Measurements from ENCODE around the gene COL4A2.
A peak's percentile ranks its signal among the peaks of the same experiment; 100 is the strongest.

COL4A2 gene

DNA sequence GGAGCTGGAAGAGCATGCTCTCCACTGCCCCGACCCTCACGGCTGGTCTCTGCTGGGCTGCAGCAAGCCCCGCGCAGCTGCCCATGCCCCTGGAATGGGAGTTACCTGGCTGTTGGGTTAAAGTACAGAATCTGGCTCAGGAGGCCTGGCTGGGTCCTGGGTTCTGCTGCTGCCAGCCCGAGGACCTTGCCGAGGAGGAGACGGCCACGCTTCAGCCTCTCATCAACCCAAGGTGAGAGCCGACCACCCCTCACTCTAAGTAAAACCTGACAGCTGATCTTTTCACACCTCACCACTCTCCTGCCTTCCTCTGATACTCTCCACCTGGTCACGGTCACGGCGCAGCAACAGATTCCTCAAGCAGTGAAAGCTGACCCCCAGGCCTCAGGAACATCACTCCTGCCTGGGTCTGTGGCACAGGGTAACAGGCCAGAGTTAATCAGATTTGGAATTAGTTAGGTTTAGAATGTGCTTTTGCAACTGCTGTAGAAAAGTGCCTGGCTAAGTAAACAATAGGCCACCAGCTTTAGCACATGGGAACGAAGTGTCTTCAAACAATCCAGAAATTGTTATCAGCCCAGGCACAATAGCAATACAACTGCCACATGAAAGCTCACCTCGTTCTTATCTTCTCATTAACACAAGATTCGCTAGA, 233.9 kb downstream of the COL4A2 start:
- no peak for DNase-seq (ENCODE audit: low read depth)

- no peak for DNase-seq (ENCODE audit: low read depth)
These were observed 234.4 kb downstream of the COL4A2 start for GRCh38 chr13:110541526-110541920.

DNA sequence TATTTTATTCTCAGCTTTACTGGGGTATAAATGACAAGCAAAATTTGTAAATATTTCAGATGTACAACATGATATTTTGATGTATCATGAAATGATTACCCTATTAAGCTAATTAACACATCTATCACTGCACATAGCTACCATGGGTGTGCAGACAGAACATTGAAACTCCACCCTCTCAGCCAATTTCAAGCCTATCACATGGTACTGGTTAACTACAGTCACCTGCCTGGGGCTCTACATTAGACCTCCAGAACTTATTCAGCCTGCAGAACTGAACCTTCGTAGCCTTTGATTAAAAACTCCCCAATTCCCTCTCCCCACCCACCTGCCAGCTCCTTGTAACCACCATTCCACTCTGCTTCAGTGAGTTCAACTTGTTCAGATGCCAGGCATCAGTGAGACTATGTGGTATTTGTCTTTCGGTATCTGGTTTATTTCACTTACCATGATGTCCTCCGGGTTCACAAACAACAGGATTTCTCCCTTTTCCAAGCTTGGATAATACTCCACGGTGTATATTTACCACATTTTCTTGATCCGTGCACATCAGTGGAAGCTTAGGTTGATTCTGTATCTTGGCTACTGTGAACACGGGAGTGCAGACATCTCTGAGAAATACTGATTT, 235.2 kb downstream of the COL4A2 start:
- DNase-seq (ENCODE audit: low read depth): no peak

DNA sequence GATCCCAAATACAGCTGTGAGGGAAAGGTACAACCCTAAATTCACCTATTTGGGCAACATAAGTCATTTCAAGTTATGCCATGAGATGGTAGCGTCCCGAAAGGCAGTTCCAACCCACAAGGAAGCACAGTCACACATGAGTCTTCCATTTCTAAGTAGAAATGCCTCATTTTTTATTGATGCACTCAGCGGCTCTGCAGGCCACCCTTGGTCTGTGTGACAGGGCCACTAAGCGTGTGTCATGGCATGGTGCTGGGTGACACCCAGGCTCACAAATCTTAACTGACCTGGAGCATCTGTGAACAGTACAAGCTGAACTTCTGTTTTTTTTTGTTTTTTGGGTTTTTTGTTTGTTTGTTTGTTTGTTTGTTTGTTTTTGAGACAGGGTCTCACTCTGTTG, 239.3 kb downstream of the COL4A2 start:
- DNase-seq (ENCODE audit: low read depth): no peak

GRCh38 chr13:110546926-110547325, 239.8 kb downstream of the COL4A2 start:
- peak; percentile 5 for DNase-seq (ENCODE audit: low read depth)

DNA sequence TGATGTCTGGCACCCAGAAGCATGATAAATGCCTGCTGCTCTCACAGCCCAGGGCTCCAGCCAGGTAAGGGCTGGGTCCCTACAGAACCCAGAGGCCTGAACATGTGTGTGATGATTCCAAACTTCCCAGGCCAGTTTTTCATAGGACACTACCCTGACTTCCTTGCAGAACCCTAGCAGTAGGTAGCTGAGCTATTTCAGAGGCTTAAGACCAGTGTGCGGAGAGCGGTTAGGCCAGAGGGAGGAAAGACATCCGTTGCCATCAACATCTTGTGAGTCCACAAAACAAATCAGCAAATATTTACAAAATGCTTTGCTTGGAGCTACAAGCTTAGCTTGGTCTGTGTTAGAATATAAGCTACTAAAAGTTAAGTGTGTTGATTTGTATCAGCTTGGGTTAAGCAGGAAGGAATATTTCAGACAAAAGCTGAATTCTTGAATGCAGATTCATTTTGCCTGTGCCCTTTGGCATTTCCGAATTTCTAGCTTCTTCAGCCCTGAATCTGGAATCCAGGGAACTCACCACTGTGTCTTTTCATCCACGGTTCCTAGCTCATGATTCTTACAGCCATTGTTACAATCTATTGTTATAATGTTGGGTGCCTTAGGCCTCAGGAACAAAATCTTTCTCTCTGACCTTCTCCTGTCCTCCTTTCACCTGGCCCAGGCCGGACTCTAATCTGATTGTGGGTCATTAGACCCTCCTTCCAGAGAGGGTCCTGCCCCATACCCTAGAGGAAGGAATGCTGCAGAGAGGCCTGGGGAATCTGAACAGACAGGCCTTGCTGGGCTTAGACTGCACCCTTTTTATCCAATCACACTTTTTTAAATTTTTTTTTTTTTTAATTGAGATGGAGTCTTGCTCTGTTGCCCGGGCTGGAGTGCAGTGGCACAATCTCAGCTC, 242.1 kb downstream of the COL4A2 start:
- no peak for DNase-seq (ENCODE audit: low read depth)

DNA sequence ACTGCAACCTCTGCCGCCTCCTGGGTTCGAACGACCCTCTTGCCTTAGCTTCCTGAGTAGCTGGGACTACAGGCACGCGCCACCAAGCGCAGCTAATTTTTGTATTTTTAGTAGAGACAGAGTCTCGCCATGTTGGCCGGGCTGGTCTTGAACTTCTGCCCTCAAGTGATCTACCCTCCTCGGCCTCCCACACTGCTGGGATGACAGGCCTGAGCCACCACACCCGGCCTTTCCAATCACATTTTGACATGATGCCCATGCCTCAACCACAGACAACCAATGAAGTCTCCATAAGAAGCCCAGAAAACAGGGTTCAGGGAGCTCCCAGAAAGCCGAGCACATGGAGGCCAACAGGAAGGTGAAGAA, 242.7 kb downstream of the COL4A2 start:
- DNase-seq (ENCODE audit: low read depth): no peak

GRCh38 chr13:110551284-110551683, 244.2 kb downstream of the COL4A2 start:
- DNase-seq (ENCODE audit: low read depth): no peak

DNA sequence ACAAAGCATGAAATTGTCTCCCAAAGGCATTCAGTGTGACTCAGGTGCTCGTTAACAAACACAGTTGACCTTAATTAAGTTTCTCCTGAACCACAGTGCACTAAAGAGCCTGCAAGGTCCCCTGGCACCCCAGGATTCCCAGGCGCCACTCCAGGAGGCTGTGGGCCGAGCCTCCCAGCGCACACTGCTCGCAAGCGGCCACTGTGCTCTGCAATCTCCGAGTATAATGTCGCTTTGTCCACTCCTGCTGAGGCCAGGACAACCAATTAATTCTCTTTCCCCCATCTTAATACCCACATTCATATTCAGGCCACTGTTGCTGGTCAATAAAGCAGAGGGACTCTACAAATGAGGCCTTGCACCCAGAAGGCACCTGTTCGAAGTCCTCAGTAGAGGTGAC, 245.7 kb downstream of the COL4A2 start:
- no peak for DNase-seq (ENCODE audit: low read depth)

- no peak for DNase-seq (ENCODE audit: low read depth)
These were observed 246.3 kb downstream of the COL4A2 start for GRCh38 chr13:110553417-110553816.

- no peak for DNase-seq (ENCODE audit: low read depth)
These were observed 247.2 kb downstream of the COL4A2 start for GRCh38 chr13:110554227-110554836.

GRCh38 chr13:110554946-110555345, 247.9 kb downstream of the COL4A2 start:
- DNase-seq (ENCODE audit: low read depth): no peak

- no peak for DNase-seq (ENCODE audit: low read depth)
These were observed 248.6 kb downstream of the COL4A2 start for GRCh38 chr13:110555601-110556223.

DNA sequence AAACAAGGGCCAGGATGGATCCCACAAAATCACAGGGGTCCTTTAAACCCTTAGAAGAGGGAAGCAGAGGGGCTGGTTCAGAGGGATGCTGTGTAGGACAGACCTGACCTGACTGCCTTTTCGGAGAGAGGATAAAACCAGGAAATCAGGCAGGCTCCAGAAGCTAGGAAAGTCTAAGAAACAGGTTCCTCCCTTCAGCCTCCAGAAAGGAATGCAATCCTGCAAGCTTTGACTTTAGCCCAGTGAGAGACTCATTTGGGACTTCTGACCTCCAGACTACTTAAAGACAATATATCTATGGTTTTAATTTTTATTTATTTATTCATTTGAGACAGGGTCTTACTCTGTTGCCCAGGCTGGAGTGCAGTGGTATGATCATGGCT, 249.1 kb downstream of the COL4A2 start:
- DNase-seq (ENCODE audit: low read depth): no peak

GRCh38 chr13:110557082-110557481, 250.0 kb downstream of the COL4A2 start:
- DNase-seq (ENCODE audit: low read depth): no peak

- DNase-seq (ENCODE audit: low read depth): no peak
These were observed 250.7 kb downstream of the COL4A2 start for GRCh38 chr13:110557610-110558305.

GRCh38 chr13:110559429-110559943, 252.4 kb downstream of the COL4A2 start:
- no peak for DNase-seq (ENCODE audit: low read depth)

- DNase-seq (ENCODE audit: low read depth): no peak
These were observed 252.9 kb downstream of the COL4A2 start for GRCh38 chr13:110559986-110560385.

GRCh38 chr13:110560601-110561343, 253.7 kb downstream of the COL4A2 start:
- no peak for DNase-seq (ENCODE audit: low read depth)

DNA sequence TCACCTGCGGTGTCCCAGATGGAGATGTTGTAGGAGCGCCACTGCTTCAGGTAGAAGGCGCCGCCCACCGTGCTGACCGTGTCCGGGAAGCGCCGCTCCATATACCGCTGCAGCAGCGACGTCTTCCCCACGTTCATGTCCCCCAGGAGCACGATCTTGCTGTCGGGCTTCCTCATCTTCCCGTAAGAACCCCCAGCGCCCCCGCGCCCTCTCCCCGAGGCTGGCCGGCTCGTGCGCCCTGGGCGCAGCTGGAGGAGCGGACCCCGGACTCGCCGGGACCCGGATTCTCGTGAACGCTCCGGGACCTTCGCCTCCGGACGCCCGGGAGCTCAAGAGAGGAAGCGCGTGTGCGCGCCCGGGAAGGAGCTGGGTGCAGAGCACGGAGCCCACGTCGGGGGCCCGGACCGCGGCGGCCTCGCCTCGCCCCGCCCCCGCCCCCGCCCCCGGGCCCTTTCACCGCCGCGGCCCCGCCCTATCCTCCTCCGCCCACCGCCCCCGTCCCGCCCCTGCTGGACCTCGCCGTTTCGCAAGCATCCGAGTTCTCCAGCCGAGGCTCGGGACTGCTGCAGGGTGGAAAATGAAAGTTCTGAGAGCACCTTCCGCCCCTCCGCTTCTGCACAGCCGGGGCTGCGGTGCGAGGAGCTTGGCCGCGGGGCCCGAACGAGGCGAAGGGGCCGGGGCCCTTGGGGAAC, 254.4 kb downstream of the COL4A2 start, which contains the start of gene RAB20:
TSS of gene RAB20 (minus strand) at position 379 of the 692 bp plus-strand sequence. CDS start at position 176, 203 bp downstream.
- no peak for DNase-seq (ENCODE audit: low read depth)

Data from HS-27A (cell line).